Measurements from ENCODE around the gene HSD17B13. TPM values are rescaled to one million over a fixed set of nuclear protein-coding genes. Genes with fewer than 3 reads are reported as not detected.

Gene HSD17B13
- total RNA-seq (under 1 TPM in 7 of 9 donors, not detected in 2; 0.14 to 0.88 (median 0.32) TPM), polyA plus RNA-seq (under 1 TPM; 0.16 to 0.55 (median 0.47) TPM)
- long read RNA-seq, donor 1, result 0 reads
- long read RNA-seq, donor 2, result 0 reads
- long read RNA-seq, donor 3, result 0 reads
- long read RNA-seq, donor 4, partial matches to known transcripts, result 1 of 2 reads
- long read RNA-seq, donor 4, other reads (novel, unspliced or antisense), result 1 of 2 reads
- long read RNA-seq, donor 5, partial matches to known transcripts, result 0 of 1 reads
- long read RNA-seq, donor 5, other reads (novel, unspliced or antisense), result 1 of 1 reads
- long read RNA-seq, donor 6, result 0 reads
- long read RNA-seq, donor 7, result 0 reads
- long read RNA-seq, donor 8, result 0 reads
- long read RNA-seq, donor 9, result 0 reads
- long read RNA-seq, donor 10, result 0 reads

- no peaks in the 10 kb centered on the region for H3K4me1 ChIP-seq (replicated peaks in 1 of 2)
- no peaks in the 10 kb centered on the region for H3K9me3 ChIP-seq (replicated peaks in 1 of 3)
- WGBS, 4 donors, result 53 to 87% (median 71%) methylated on average over 2 of the region's 2 CpGs
- no peak within 1 kb of the TSS for H3K27ac ChIP-seq
- no peak within 1 kb of the TSS for H3K4me3 ChIP-seq
- no peaks in the 10 kb centered on the region for H3K36me3 ChIP-seq (replicated peaks in 1 of 2)
- TF ChIP-seq POLR2A (IDR thresholded peaks at IDR 0.05), result no peak
- TF ChIP-seq, protein P1, sequence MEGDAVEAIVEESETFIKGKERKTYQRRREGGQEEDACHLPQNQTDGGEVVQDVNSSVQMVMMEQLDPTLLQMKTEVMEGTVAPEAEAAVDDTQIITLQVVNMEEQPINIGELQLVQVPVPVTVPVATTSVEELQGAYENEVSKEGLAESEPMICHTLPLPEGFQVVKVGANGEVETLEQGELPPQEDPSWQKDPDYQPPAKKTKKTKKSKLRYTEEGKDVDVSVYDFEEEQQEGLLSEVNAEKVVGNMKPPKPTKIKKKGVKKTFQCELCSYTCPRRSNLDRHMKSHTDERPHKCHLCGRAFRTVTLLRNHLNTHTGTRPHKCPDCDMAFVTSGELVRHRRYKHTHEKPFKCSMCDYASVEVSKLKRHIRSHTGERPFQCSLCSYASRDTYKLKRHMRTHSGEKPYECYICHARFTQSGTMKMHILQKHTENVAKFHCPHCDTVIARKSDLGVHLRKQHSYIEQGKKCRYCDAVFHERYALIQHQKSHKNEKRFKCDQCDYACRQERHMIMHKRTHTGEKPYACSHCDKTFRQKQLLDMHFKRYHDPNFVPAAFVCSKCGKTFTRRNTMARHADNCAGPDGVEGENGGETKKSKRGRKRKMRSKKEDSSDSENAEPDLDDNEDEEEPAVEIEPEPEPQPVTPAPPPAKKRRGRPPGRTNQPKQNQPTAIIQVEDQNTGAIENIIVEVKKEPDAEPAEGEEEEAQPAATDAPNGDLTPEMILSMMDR (IDR thresholded peaks at IDR 0.05), result no peak
- no peaks in the 10 kb centered on the region for H3K27me3 ChIP-seq
- intact Hi-C loops (cut with DNase I), result no loop called here
- no peak for DNase-seq
These were observed at the start of gene HSD17B13 for GRCh38 chr4:87322754-87323153. TSS of gene HSD17B13 (minus strand) at chr4:87322882. CDS start at chr4:87322841, 41 bp downstream.

DNA sequence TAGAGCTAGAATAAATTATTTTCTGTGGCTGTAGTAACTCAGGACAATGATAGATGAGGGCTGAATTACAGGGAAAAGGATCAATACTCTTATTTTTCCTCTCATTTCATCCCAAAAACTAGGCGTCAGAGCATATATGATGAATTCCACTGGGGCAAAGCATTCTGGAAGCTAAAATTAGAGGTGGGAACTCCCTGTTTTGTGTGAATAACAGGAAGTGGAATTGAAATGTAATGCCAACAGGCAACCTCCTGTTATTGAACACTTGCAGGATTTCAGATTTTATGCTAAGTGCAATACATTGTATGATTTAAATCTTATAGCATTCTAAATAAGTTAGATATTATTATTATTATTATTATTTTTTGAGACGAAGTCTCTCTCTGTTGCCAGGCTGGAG, 47.4 kb upstream of the HSD17B13 start:
- intact Hi-C loops (cut with DNase I), result loop anchor here (10.0 kb wide), 1 partner anchor 95 kb away; no protein-coding TSS in a partner anchor
- H3K4me1 ChIP-seq (replicated peaks in 1 of 2), result peaks cover 0 to 6% of the 10 kb centered on the region in 2 donors
- WGBS, 4 donors, result 78 to 86% (median 81%) methylated on average over 2 of the region's 2 CpGs
- no peaks in the 10 kb centered on the region for H3K9me3 ChIP-seq (replicated peaks in 1 of 3)
- TF ChIP-seq, protein P1 (IDR thresholded peaks at IDR 0.05), result no peak
- TF ChIP-seq POLR2A (IDR thresholded peaks at IDR 0.05), result no peak
- no peak overlapping the region for H3K4me3 ChIP-seq
- H3K27ac ChIP-seq, result no peak overlapping the region
- DNase-seq, result no peak
- no peaks in the 10 kb centered on the region for H3K27me3 ChIP-seq
- H3K36me3 ChIP-seq (replicated peaks in 1 of 2), result peaks cover 0 to 57% of the 10 kb centered on the region in 2 donors

DNA sequence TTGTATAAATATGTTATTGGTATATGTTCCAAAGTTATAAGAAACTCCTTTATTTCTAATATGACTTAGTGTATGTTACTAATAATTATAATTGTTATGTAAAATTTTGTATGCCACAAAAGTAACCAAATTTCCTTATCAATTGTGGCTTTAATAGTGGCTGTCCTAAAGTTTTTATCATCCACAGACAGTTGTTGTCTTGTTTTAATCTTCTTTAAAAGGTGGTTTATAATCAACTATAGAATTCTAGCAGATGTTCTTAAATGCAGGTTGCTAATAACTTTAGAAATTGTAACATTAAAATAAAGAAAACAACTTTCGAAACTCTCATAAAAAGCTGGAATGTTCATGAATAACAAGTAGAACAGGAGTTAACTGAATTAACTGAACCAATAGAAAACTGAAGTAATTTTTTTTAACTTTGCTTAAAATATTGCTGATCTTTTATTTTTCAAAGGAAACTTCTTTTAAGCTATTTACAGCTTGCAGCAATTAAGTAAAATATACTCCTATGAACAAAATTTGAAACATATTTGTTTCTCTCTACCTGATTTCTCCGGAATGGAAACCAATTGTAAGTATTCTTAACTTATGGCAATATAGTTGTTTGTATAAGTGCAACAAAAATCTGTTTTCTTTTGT, 44.0 kb upstream of the HSD17B13 start:
- DNase-seq, result no peak
- intact Hi-C loops (cut with DNase I), result no loop called here
- Histone ChIP-seq H3K36me3 (replicated peaks in 1 of 2) (peaks cover 0 to 52% of the 10 kb centered on the region in 2 donors), H3K4me1 (replicated peaks in 1 of 2) (no peaks in the 10 kb centered on the region), H3K27me3 (no peaks in the 10 kb centered on the region), H3K9me3 (replicated peaks in 1 of 3) (no peaks in the 10 kb centered on the region), H3K4me3 (no peak overlapping the region), H3K27ac (no peak overlapping the region)
- WGBS, 4 donors, result 70 to 99% (median 87%) methylated on average over 2 of the region's 2 CpGs
- TF ChIP-seq, protein P1 (IDR thresholded peaks at IDR 0.05), result no peak
- no peak for TF ChIP-seq POLR2A (IDR thresholded peaks at IDR 0.05)

DNA sequence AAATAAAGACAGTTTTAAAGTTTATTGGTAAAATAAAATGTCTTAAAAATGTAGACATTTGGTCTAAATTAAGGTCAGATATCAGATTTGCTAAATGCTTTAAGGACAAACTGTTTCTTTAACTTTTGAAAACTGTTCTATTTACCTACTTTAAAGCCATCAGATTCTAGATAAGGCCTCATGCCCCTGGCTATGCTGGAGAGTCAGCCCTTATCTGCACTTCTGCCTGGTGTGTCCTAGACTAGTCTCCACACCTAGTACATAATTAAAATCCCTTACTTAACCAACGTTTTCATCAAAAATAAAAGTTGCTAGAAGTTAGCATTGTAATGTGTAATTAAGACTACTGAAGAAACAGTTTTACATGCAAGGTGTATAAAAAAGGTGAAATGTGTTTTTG, 42.7 kb upstream of the HSD17B13 start:
- intact Hi-C loops (cut with DNase I), result no loop called here
- TF ChIP-seq, protein P1 (IDR thresholded peaks at IDR 0.05), result no peak
- no peak for TF ChIP-seq POLR2A (IDR thresholded peaks at IDR 0.05)
- H3K9me3 ChIP-seq (replicated peaks in 1 of 3), result no peaks in the 10 kb centered on the region
- H3K4me3 ChIP-seq, result no peak overlapping the region
- no peaks in the 10 kb centered on the region for H3K4me1 ChIP-seq (replicated peaks in 1 of 2)
- no peak overlapping the region for H3K27ac ChIP-seq
- DNase-seq, result no peak
- no peaks in the 10 kb centered on the region for H3K27me3 ChIP-seq
- 48 to 74% (median 65%) methylated on average over 1 of the region's 1 CpG for WGBS, 4 donors
- H3K36me3 ChIP-seq (replicated peaks in 1 of 2), result peaks cover 0 to 44% of the 10 kb centered on the region in 2 donors
